Ovary (tissue), 3 donors: ENCODE results near the gene AADACL2.

Source experiments
- EP300 ChIP-seq: sonication (generic); formaldehyde crosslinking; IDR thresholded peaks from one replicate; pipeline ENCODE4 v1.6.1; 2017; ENCODE audit warnings: antibody characterized with exemption
- TF ChIP-seq, protein P1 (sequence below), 3 donors: fragments of 450-650 bp in 2 of 3; fragments of 200-600 bp in 1 of 3; IDR thresholded peaks; one replicate each; pipeline versions ENCODE4 v1.5.1 to v1.8.0; 2016 to 2022; ENCODE audit warnings: antibody characterized with exemption in 3 of 3, mild to moderate bottlenecking in 1 of 3
- donor health status: DM: no; HTN: no; CAD: no.

DNA sequence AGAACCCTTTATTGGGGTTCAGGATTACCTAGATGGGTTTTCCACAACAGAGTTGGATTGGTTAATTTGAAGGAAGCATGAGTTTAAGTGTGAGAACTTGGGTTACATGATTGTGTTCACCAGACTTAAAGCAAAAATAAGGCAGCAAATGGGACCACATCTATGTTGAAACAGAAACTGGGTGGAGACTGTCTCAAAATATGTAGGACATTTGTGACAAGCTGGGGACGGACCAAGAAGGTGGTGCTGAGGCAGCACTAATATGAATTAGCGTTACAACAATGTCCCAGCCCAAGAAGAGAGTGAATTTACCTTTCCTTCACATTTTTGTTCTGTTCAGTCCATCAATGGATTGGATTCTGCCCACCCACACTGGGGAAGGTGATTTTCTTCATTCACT lies 866 bp upstream of the AADACL2 start:
- TF ChIP-seq, protein P1, sequence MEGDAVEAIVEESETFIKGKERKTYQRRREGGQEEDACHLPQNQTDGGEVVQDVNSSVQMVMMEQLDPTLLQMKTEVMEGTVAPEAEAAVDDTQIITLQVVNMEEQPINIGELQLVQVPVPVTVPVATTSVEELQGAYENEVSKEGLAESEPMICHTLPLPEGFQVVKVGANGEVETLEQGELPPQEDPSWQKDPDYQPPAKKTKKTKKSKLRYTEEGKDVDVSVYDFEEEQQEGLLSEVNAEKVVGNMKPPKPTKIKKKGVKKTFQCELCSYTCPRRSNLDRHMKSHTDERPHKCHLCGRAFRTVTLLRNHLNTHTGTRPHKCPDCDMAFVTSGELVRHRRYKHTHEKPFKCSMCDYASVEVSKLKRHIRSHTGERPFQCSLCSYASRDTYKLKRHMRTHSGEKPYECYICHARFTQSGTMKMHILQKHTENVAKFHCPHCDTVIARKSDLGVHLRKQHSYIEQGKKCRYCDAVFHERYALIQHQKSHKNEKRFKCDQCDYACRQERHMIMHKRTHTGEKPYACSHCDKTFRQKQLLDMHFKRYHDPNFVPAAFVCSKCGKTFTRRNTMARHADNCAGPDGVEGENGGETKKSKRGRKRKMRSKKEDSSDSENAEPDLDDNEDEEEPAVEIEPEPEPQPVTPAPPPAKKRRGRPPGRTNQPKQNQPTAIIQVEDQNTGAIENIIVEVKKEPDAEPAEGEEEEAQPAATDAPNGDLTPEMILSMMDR (IDR thresholded peaks at IDR 0.05) = no peak
- TF ChIP-seq EP300 = no peak
